Measurements from ENCODE around the gene ZC3H7B. TPM values are rescaled to one million over a fixed set of nuclear protein-coding genes. Genes with fewer than 3 reads are reported as not detected.

ZC3H7B gene
- total RNA-seq, 1 experiment from 2014 or later, result 55.8 TPM

GRCh38 chr22:41311487-41311886, 10.2 kb downstream of the ZC3H7B start:
- DNase-seq (ENCODE audit: low read depth, low spot score), result no peak
- in situ Hi-C loops (cut with HindIII; ENCODE audit: low pct_unique_long_range_greater_than_20kb, low sequenced_read_pairs), result no loop called here

- in situ Hi-C loops (cut with HindIII; ENCODE audit: low pct_unique_long_range_greater_than_20kb, low sequenced_read_pairs), result no loop called here
- no peak for DNase-seq (ENCODE audit: low read depth, low spot score)
Measured at GRCh38 chr22:41314821-41315220, 13.5 kb downstream of the ZC3H7B start.

- in situ Hi-C loops (cut with HindIII; ENCODE audit: low pct_unique_long_range_greater_than_20kb, low sequenced_read_pairs), result no loop called here
- no peak for DNase-seq (ENCODE audit: low read depth, low spot score)
Measured at GRCh38 chr22:41315586-41315985, 14.3 kb downstream of the ZC3H7B start.

- in situ Hi-C loops (cut with HindIII; ENCODE audit: low pct_unique_long_range_greater_than_20kb, low sequenced_read_pairs), result no loop called here
- peak; percentile 97 for DNase-seq (ENCODE audit: low read depth, low spot score)
Measured at GRCh38 chr22:41320416-41321240, 19.3 kb downstream of the ZC3H7B start.

GRCh38 chr22:41324821-41325528, 23.6 kb downstream of the ZC3H7B start:
- DNase-seq (ENCODE audit: low read depth, low spot score), result no peak
- in situ Hi-C loops (cut with HindIII; ENCODE audit: low pct_unique_long_range_greater_than_20kb, low sequenced_read_pairs), result no loop called here

- no peak for DNase-seq (ENCODE audit: low read depth, low spot score)
- in situ Hi-C loops (cut with HindIII; ENCODE audit: low pct_unique_long_range_greater_than_20kb, low sequenced_read_pairs), result no loop called here
Measured at GRCh38 chr22:41327124-41327523, 25.8 kb downstream of the ZC3H7B start.

- in situ Hi-C loops (cut with HindIII; ENCODE audit: low pct_unique_long_range_greater_than_20kb, low sequenced_read_pairs), result no loop called here
- no peak for DNase-seq (ENCODE audit: low read depth, low spot score)
Measured at GRCh38 chr22:41330169-41330568, 28.8 kb downstream of the ZC3H7B start.

- in situ Hi-C loops (cut with HindIII; ENCODE audit: low pct_unique_long_range_greater_than_20kb, low sequenced_read_pairs), result no loop called here
- no peak for DNase-seq (ENCODE audit: low read depth, low spot score)
Measured at GRCh38 chr22:41332217-41332939, 31.1 kb downstream of the ZC3H7B start.

- no peak for DNase-seq (ENCODE audit: low read depth, low spot score)
- in situ Hi-C loops (cut with HindIII; ENCODE audit: low pct_unique_long_range_greater_than_20kb, low sequenced_read_pairs), result no loop called here
Measured at GRCh38 chr22:41333806-41334205, 32.5 kb downstream of the ZC3H7B start.

- no peak for DNase-seq (ENCODE audit: low read depth, low spot score)
- in situ Hi-C loops (cut with HindIII; ENCODE audit: low pct_unique_long_range_greater_than_20kb, low sequenced_read_pairs), result no loop called here
Measured at GRCh38 chr22:41334215-41334614, 32.9 kb downstream of the ZC3H7B start.

- in situ Hi-C loops (cut with HindIII; ENCODE audit: low pct_unique_long_range_greater_than_20kb, low sequenced_read_pairs), result no loop called here
- no peak for DNase-seq (ENCODE audit: low read depth, low spot score)
Measured at GRCh38 chr22:41334951-41335635, 33.8 kb downstream of the ZC3H7B start.

- no peak for DNase-seq (ENCODE audit: low read depth, low spot score)
- in situ Hi-C loops (cut with HindIII; ENCODE audit: low pct_unique_long_range_greater_than_20kb, low sequenced_read_pairs), result no loop called here
Measured at GRCh38 chr22:41338614-41339212, 37.4 kb downstream of the ZC3H7B start.

GRCh38 chr22:41339823-41340222, 38.5 kb downstream of the ZC3H7B start:
- DNase-seq (ENCODE audit: low read depth, low spot score), result no peak
- in situ Hi-C loops (cut with HindIII; ENCODE audit: low pct_unique_long_range_greater_than_20kb, low sequenced_read_pairs), result no loop called here

- in situ Hi-C loops (cut with HindIII; ENCODE audit: low pct_unique_long_range_greater_than_20kb, low sequenced_read_pairs), result no loop called here
Measured at GRCh38 chr22:41340357-41340756, 39.0 kb downstream of the ZC3H7B start.

GRCh38 chr22:41341012-41341411, 39.7 kb downstream of the ZC3H7B start:
- no peak for DNase-seq (ENCODE audit: low read depth, low spot score)
- in situ Hi-C loops (cut with HindIII; ENCODE audit: low pct_unique_long_range_greater_than_20kb, low sequenced_read_pairs), result no loop called here

More at GRCh38 chr22:41340357-41340756, 39.0 kb downstream of the ZC3H7B start:
- no peak for DNase-seq (ENCODE audit: low read depth, low spot score)

GRCh38 chr22:41341990-41342389, 40.7 kb downstream of the ZC3H7B start:
- in situ Hi-C loops (cut with HindIII; ENCODE audit: low pct_unique_long_range_greater_than_20kb, low sequenced_read_pairs), result no loop called here

GRCh38 chr22:41343300-41343699, 42.0 kb downstream of the ZC3H7B start:
- in situ Hi-C loops (cut with HindIII; ENCODE audit: low pct_unique_long_range_greater_than_20kb, low sequenced_read_pairs), result no loop called here
- no peak for DNase-seq (ENCODE audit: low read depth, low spot score)

More at GRCh38 chr22:41341990-41342389, 40.7 kb downstream of the ZC3H7B start:
- no peak for DNase-seq (ENCODE audit: low read depth, low spot score)
